HEK293 (cell line): ENCODE measurements around the gene KY.

ENCODE experiments used
- CTCF ChIA-PET: fragments of 350-600 bp; formaldehyde crosslinking; extraction: SDS; loops from one replicate; lab custom pipeline; 2021; ENCODE audit warnings: antibody characterized with exemption; lab: Yijun Ruan, JAX
- POLR2A ChIA-PET: fragments of 300-600 bp; formaldehyde crosslinking; extraction: SDS; loops from one replicate; lab custom pipeline; 2020; ENCODE audit warnings: antibody characterized with exemption, inconsistent platforms; lab: Yijun Ruan, JAX
- H3K27ac ChIP-seq: fragments of 200-500 bp; sonication (Bioruptor generic); 2 replicates; pipeline ENCODE4 v1.5.1; 2014; ENCODE audit warnings: low read depth, low read length, control low read depth, inconsistent platforms; ENCODE audit errors: extremely low read depth
- H3K36me3 ChIP-seq, 2 experiments: fragments of 200-500 bp in 1 of 2; sonication (Bioruptor generic) in 1 of 2; 1 replicate in 1 of 2; 2 replicates in 1 of 2; pipeline ENCODE4 v1.5.1; 2014 to 2017; ENCODE audit warnings: inconsistent platforms in 2 of 2, low read length in 2 of 2; ENCODE audit not compliant: control insufficient read depth in 2 of 2, insufficient read depth in 1 of 2
- H3K4me1 ChIP-seq: fragments of 200-500 bp; sonication (Bioruptor generic); 2 replicates; pipeline ENCODE4 v1.5.1; 2014; ENCODE audit warnings: mild to moderate bottlenecking, low read length, inconsistent platforms; ENCODE audit not compliant: control insufficient read depth, insufficient read depth
- H3K4me3 ChIP-seq: 2 replicates; pipeline ENCODE4 v1.5.1; 2011; ENCODE audit warnings: low read depth, mild to moderate bottlenecking, control low read depth, low read length, moderate library complexity
- H3K9me3 ChIP-seq: fragments of 200-500 bp; sonication (Bioruptor generic); 2 replicates; pipeline ENCODE4 v1.5.1; 2014; ENCODE audit warnings: low read depth, low read length, inconsistent platforms; ENCODE audit not compliant: control insufficient read depth, insufficient read depth
- OVOL3 ChIP-seq: fragments of 450-650 bp; formaldehyde crosslinking; IDR thresholded peaks from 2 replicates; pipeline ENCODE4 v1.5.1; 2016; ENCODE audit warnings: missing biosample characterization, missing genetic modification characterization
- SETDB1 ChIP-seq: IDR thresholded peaks from one replicate; pipeline ENCODE4 v1.6.1; 2017; ENCODE audit warnings: mild to moderate bottlenecking, low read length, moderate library complexity, mixed read lengths; ENCODE audit not compliant: insufficient read length
- ZNF155 ChIP-seq: fragments of 450-650 bp; formaldehyde crosslinking; IDR thresholded peaks from 2 replicates; pipeline ENCODE4 v1.5.1; 2016; ENCODE audit warnings: missing biosample characterization, missing genetic modification characterization
- ZNF2 ChIP-seq: fragments of 450-650 bp; formaldehyde crosslinking; IDR thresholded peaks from 2 replicates; pipeline ENCODE4 v1.5.1; 2016; ENCODE audit warnings: missing biosample characterization, missing genetic modification characterization
- ZNF239 ChIP-seq: fragments of 450-650 bp; formaldehyde crosslinking; IDR thresholded peaks from 2 replicates; pipeline ENCODE4 v1.5.1; 2016; ENCODE audit warnings: missing biosample characterization, missing genetic modification characterization
- ZNF548 ChIP-seq: fragments of 450-650 bp; formaldehyde crosslinking; IDR thresholded peaks from 2 replicates; pipeline ENCODE4 v1.5.1; 2016; ENCODE audit warnings: missing biosample characterization, missing genetic modification characterization
- ZNF560 ChIP-seq: fragments of 450-650 bp; formaldehyde crosslinking; IDR thresholded peaks from 2 replicates; pipeline ENCODE4 v1.5.1; 2017; ENCODE audit warnings: missing biosample characterization, missing genetic modification characterization, borderline replicate concordance
- ZNF626 ChIP-seq: fragments of 450-650 bp; sonication (Bioruptor Pico); formaldehyde crosslinking; IDR thresholded peaks from 2 replicates; pipeline ENCODE4 v1.5.1; 2018; ENCODE audit warnings: missing biosample characterization, missing genetic modification characterization, inconsistent platforms
- ZSCAN23 ChIP-seq: fragments of 450-650 bp; formaldehyde crosslinking; IDR thresholded peaks from 2 replicates; pipeline ENCODE4 v1.5.1; 2016; ENCODE audit warnings: missing biosample characterization, missing genetic modification characterization
- ZXDB ChIP-seq: fragments of 450-650 bp; formaldehyde crosslinking; IDR thresholded peaks from 2 replicates; pipeline ENCODE4 v1.5.1; 2016; ENCODE audit warnings: missing biosample characterization, missing genetic modification characterization
- TF ChIP-seq, protein P1 (sequence below): fragments of 450-650 bp; formaldehyde crosslinking; IDR thresholded peaks from 2 replicates; pipeline ENCODE4 v1.5.1; 2016; ENCODE audit warnings: missing biosample characterization, missing genetic modification characterization
- TF ChIP-seq, protein P2 (sequence below): fragments of 450-650 bp; formaldehyde crosslinking; IDR thresholded peaks from 2 replicates; pipeline ENCODE4 v1.5.0; 2017; ENCODE audit warnings: missing biosample characterization, missing genetic modification characterization, borderline replicate concordance
- TF ChIP-seq, protein P3 (sequence below): fragments of 450-650 bp; formaldehyde crosslinking; IDR thresholded peaks from 2 replicates; pipeline ENCODE4 v1.5.1; 2016; ENCODE audit warnings: missing biosample characterization, missing genetic modification characterization
- TF ChIP-seq, protein P4 (sequence below): fragments of 450-650 bp; formaldehyde crosslinking; IDR thresholded peaks from 2 replicates; pipeline ENCODE4 v1.5.1; 2016; ENCODE audit warnings: missing biosample characterization, missing genetic modification characterization
- TF ChIP-seq, protein P5 (sequence below): fragments of 450-650 bp; formaldehyde crosslinking; IDR thresholded peaks from 2 replicates; pipeline ENCODE4 v1.5.1; 2016; ENCODE audit warnings: missing biosample characterization, missing genetic modification characterization
- TF ChIP-seq, protein P6 (sequence below): fragments of 450-650 bp; formaldehyde crosslinking; IDR thresholded peaks from 2 replicates; pipeline ENCODE4 v1.5.1; 2016; ENCODE audit warnings: missing biosample characterization, missing genetic modification characterization

The KY gene

DNA sequence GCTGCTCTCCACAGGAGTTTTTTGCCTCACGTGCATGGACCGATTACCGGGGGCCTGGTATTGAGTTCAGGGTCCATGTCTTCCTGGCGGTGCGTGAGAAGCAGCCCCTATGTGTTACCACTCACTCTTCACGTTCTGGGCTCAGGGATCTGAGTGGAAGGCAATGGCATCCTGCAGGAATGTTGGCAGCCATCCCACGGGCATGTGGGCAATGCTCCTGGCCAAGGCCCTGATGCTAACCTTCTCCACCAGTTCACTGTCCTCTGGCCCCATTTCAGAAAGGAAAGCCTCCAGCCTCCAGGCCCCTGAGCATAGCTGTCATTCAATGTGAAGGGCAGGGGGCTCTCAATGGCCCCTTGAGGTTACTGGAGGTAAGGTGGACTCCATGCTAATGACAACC is 43.0 kb upstream of the KY start:
- Histone ChIP-seq H3K4me3 (no peak overlapping the region), H3K9me3 (no peaks in the 10 kb centered on the region), H3K4me1 (no peaks in the 10 kb centered on the region), H3K27ac (no peak overlapping the region), H3K36me3 (no peaks in the 10 kb centered on the region)
- ChIA-PET POLR2A (no interaction called here), CTCF (no interaction called here)
- TF ChIP-seq ZSCAN23 (no peak), ZNF155 (tag by site-specific recombination) (no peak), ZNF560 (tag by site-specific recombination) (no peak), ZNF2 (tag by site-specific recombination) (no peak), ZNF626 (no peak), OVOL3 (tag by site-specific recombination) (no peak), SETDB1 (no peak), ZXDB (tag by site-specific recombination) (no peak), ZNF239 (tag by site-specific recombination) (no peak), ZNF548 (tag by site-specific recombination) (no peak)
- TF ChIP-seq, protein P1, sequence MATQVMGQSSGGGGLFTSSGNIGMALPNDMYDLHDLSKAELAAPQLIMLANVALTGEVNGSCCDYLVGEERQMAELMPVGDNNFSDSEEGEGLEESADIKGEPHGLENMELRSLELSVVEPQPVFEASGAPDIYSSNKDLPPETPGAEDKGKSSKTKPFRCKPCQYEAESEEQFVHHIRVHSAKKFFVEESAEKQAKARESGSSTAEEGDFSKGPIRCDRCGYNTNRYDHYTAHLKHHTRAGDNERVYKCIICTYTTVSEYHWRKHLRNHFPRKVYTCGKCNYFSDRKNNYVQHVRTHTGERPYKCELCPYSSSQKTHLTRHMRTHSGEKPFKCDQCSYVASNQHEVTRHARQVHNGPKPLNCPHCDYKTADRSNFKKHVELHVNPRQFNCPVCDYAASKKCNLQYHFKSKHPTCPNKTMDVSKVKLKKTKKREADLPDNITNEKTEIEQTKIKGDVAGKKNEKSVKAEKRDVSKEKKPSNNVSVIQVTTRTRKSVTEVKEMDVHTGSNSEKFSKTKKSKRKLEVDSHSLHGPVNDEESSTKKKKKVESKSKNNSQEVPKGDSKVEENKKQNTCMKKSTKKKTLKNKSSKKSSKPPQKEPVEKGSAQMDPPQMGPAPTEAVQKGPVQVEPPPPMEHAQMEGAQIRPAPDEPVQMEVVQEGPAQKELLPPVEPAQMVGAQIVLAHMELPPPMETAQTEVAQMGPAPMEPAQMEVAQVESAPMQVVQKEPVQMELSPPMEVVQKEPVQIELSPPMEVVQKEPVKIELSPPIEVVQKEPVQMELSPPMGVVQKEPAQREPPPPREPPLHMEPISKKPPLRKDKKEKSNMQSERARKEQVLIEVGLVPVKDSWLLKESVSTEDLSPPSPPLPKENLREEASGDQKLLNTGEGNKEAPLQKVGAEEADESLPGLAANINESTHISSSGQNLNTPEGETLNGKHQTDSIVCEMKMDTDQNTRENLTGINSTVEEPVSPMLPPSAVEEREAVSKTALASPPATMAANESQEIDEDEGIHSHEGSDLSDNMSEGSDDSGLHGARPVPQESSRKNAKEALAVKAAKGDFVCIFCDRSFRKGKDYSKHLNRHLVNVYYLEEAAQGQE: no peak
- TF ChIP-seq, protein P2, sequence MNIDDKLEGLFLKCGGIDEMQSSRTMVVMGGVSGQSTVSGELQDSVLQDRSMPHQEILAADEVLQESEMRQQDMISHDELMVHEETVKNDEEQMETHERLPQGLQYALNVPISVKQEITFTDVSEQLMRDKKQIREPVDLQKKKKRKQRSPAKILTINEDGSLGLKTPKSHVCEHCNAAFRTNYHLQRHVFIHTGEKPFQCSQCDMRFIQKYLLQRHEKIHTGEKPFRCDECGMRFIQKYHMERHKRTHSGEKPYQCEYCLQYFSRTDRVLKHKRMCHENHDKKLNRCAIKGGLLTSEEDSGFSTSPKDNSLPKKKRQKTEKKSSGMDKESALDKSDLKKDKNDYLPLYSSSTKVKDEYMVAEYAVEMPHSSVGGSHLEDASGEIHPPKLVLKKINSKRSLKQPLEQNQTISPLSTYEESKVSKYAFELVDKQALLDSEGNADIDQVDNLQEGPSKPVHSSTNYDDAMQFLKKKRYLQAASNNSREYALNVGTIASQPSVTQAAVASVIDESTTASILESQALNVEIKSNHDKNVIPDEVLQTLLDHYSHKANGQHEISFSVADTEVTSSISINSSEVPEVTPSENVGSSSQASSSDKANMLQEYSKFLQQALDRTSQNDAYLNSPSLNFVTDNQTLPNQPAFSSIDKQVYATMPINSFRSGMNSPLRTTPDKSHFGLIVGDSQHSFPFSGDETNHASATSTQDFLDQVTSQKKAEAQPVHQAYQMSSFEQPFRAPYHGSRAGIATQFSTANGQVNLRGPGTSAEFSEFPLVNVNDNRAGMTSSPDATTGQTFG (tag by site-specific recombination): no peak
- TF ChIP-seq, protein P3, sequence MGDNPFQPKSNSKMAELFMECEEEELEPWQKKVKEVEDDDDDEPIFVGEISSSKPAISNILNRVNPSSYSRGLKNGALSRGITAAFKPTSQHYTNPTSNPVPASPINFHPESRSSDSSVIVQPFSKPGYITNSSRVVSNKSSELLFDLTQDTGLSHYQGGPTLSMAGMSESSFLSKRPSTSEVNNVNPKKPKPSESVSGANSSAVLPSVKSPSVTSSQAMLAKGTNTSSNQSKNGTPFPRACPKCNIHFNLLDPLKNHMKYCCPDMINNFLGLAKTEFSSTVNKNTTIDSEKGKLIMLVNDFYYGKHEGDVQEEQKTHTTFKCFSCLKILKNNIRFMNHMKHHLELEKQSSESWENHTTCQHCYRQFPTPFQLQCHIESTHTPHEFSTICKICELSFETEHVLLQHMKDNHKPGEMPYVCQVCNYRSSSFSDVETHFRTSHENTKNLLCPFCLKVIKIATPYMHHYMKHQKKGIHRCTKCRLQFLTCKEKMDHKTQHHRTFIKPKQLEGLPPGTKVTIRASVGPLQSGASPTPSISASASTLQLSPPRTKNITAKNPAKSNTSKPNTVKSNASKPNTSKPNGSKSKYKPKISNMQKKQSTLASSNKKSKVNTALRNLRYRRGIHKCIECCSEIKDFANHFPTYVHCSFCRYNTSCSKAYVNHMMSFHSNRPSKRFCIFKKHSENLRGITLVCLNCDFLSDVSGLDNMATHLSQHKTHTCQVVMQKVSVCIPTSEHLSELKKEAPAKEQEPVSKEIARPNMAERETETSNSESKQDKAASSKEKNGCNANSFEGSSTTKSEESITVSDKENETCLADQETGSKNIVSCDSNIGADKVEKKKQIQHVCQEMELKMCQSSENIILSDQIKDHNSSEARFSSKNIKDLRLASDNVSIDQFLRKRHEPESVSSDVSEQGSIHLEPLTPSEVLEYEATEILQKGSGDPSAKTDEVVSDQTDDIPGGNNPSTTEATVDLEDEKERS (tag by site-specific recombination): no peak
- TF ChIP-seq, protein P4, sequence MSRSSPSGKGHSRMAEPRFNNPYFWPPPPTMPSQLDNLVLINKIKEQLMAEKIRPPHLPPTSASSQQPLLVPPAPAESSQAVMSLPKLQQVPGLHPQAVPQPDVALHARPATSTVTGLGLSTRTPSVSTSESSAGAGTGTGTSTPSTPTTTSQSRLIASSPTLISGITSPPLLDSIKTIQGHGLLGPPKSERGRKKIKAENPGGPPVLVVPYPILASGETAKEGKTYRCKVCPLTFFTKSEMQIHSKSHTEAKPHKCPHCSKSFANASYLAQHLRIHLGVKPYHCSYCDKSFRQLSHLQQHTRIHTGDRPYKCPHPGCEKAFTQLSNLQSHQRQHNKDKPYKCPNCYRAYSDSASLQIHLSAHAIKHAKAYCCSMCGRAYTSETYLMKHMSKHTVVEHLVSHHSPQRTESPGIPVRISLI (tag by site-specific recombination): no peak
- TF ChIP-seq, protein P5, sequence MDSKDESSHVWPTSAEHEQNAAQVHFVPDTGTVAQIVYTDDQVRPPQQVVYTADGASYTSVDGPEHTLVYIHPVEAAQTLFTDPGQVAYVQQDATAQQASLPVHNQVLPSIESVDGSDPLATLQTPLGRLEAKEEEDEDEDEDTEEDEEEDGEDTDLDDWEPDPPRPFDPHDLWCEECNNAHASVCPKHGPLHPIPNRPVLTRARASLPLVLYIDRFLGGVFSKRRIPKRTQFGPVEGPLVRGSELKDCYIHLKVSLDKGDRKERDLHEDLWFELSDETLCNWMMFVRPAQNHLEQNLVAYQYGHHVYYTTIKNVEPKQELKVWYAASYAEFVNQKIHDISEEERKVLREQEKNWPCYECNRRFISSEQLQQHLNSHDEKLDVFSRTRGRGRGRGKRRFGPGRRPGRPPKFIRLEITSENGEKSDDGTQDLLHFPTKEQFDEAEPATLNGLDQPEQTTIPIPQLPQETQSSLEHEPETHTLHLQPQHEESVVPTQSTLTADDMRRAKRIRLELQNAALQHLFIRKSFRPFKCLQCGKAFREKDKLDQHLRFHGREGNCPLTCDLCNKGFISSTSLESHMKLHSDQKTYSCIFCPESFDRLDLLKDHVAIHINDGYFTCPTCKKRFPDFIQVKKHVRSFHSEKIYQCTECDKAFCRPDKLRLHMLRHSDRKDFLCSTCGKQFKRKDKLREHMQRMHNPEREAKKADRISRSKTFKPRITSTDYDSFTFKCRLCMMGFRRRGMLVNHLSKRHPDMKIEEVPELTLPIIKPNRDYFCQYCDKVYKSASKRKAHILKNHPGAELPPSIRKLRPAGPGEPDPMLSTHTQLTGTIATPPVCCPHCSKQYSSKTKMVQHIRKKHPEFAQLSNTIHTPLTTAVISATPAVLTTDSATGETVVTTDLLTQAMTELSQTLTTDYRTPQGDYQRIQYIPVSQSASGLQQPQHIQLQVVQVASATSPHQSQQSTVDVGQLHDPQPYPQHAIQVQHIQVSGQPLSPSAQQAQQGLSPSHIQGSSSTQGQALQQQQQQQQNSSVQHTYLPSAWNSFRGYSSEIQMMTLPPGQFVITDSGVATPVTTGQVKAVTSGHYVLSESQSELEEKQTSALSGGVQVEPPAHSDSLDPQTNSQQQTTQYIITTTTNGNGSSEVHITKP (tag by site-specific recombination): no peak
- TF ChIP-seq, protein P6, sequence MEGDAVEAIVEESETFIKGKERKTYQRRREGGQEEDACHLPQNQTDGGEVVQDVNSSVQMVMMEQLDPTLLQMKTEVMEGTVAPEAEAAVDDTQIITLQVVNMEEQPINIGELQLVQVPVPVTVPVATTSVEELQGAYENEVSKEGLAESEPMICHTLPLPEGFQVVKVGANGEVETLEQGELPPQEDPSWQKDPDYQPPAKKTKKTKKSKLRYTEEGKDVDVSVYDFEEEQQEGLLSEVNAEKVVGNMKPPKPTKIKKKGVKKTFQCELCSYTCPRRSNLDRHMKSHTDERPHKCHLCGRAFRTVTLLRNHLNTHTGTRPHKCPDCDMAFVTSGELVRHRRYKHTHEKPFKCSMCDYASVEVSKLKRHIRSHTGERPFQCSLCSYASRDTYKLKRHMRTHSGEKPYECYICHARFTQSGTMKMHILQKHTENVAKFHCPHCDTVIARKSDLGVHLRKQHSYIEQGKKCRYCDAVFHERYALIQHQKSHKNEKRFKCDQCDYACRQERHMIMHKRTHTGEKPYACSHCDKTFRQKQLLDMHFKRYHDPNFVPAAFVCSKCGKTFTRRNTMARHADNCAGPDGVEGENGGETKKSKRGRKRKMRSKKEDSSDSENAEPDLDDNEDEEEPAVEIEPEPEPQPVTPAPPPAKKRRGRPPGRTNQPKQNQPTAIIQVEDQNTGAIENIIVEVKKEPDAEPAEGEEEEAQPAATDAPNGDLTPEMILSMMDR (tag by site-specific recombination): no peak
